HepG2 (cell line): Measurements from ENCODE around the gene THADA. TPM values are rescaled to one million over a fixed set of nuclear protein-coding genes. Genes with fewer than 3 reads are reported as not detected.

Experiments used
- CBX1 ChIP-seq: IDR thresholded peaks from one replicate; pipeline ENCODE4 v1.6.1; 2016; ENCODE audit warnings: antibody characterized with exemption, low read depth
- ELF3 ChIP-seq: IDR thresholded peaks from 2 replicates; pipeline ENCODE4 v1.6.1; 2016; ENCODE audit warnings: missing genetic modification reagents, missing compliant biosample characterization
- FOXA3 ChIP-seq: IDR thresholded peaks from 2 replicates; pipeline ENCODE4 v1.6.1; 2016; ENCODE audit warnings: missing genetic modification reagents, missing compliant biosample characterization
- FOXO1 ChIP-seq: sonication (generic); formaldehyde crosslinking; IDR thresholded peaks from 2 replicates; pipeline ENCODE4 v1.4.0; 2020; ENCODE audit warnings: missing genetic modification reagents
- GATAD2A ChIP-seq: IDR thresholded peaks from 2 replicates; pipeline ENCODE4 v1.6.1; 2016
- IRF2 ChIP-seq: IDR thresholded peaks from 2 replicates; pipeline ENCODE4 v1.6.1; 2018; ENCODE audit warnings: missing genetic modification reagents, missing compliant biosample characterization
- POLR2AphosphoS2 ChIP-seq: IDR thresholded peaks from 2 replicates; pipeline ENCODE4 v1.6.1; 2011; ENCODE audit warnings: low read depth, low read length, improper control_type of control experiment
- PPARG ChIP-seq: conservative IDR thresholded peaks from 2 replicates; pipeline ENCODE4 v1.6.1; 2016; ENCODE audit warnings: missing biosample characterization, missing genetic modification reagents
- SAP130 ChIP-seq: IDR thresholded peaks from 2 replicates; pipeline ENCODE4 v1.6.1; 2016; ENCODE audit warnings: low read depth
- SOX6 ChIP-seq, 2 experiments: fragments of 450-650 bp in 1 of 2; sonication (generic) in 1 of 2; formaldehyde crosslinking in 1 of 2; IDR thresholded peaks; 2 replicates each; pipeline versions ENCODE4 v1.4.0 to v1.6.1; 2017 to 2020; ENCODE audit warnings: antibody characterized with exemption in 1 of 2, mild to moderate bottlenecking in 1 of 2, missing genetic modification reagents in 1 of 2
- SP1 ChIP-seq, 2 experiments: fragments of 450-650 bp in 1 of 2; sonication (generic) in 1 of 2; formaldehyde crosslinking in 1 of 2; IDR thresholded peaks; 2 replicates each; pipeline versions ENCODE4 v1.4.0 to v1.6.1; 2016 to 2020; ENCODE audit warnings: missing genetic modification reagents in 1 of 2
- TCF7 ChIP-seq: sonication (generic); IDR thresholded peaks from 2 replicates; pipeline ENCODE4 v1.6.1; 2016; ENCODE audit warnings: antibody characterized with exemption, low read depth
- ZFP36 ChIP-seq: fragments of 150-350 bp; IDR thresholded peaks from 2 replicates; pipeline ENCODE4 v1.6.1; 2018; ENCODE audit warnings: borderline replicate concordance, low read length, low read depth; ENCODE audit not compliant: partially characterized antibody
- ZNF296 ChIP-seq: sonication (generic); formaldehyde crosslinking; conservative IDR thresholded peaks from 2 replicates; pipeline ENCODE4 v1.5.0; 2020; ENCODE audit warnings: mild to moderate bottlenecking, missing genetic modification reagents
- ZNF431 ChIP-seq: sonication (generic); formaldehyde crosslinking; IDR thresholded peaks from 2 replicates; pipeline ENCODE4 v1.9.0; 2022; ENCODE audit warnings: missing genetic modification reagents, low read depth, mild to moderate bottlenecking, borderline replicate concordance
- ZNF614 ChIP-seq: IDR thresholded peaks from 2 replicates; pipeline ENCODE4 v1.6.1; 2018; ENCODE audit warnings: missing biosample characterization, missing genetic modification reagents, inconsistent platforms, borderline replicate concordance
- ZSCAN22 ChIP-seq: sonication (generic); formaldehyde crosslinking; IDR thresholded peaks from 2 replicates; pipeline ENCODE4 v1.4.0; 2020; ENCODE audit warnings: mild to moderate bottlenecking, missing genetic modification reagents
- polyA plus RNA-seq, 8 experiments: library from polyadenylated mRNA; depleted of rRNA in 3 of 8; stranded (reverse) in 7 of 8; unstranded in 1 of 8; fragments of >200 nt; fragmentation: Illumina TruSeq in 4 of 8; extraction: Trizol in 4 of 8; gene quantifications; 2 replicates each; pipeline versions ENCODE4 v1.2.1 to v1.2.3, GENCODE V29; 2011 to 2016; ENCODE audit warnings: low read depth in 4 of 8, missing spikeins in 1 of 8, mixed read lengths in 1 of 8; ENCODE audit not compliant: insufficient read depth in 1 of 8
- total RNA-seq, 5 experiments: library from RNA; depleted of rRNA; stranded (reverse); fragments of >200 nt; fragmentation: Illumina TruSeq; extraction: Trizol; gene quantifications; 2 replicates each; pipeline ENCODE4 v1.2.3, GENCODE V29; 2016; ENCODE audit warnings: low read depth in 1 of 5
- TF ChIP-seq, protein P1 (sequence below): sonication (generic); formaldehyde crosslinking; IDR thresholded peaks from 2 replicates; pipeline ENCODE4 v1.4.0; 2020; ENCODE audit warnings: missing genetic modification reagents
- TF ChIP-seq, protein P2 (sequence below): sonication (generic); formaldehyde crosslinking; IDR thresholded peaks from 2 replicates; pipeline ENCODE4 v1.5.1; 2020; ENCODE audit warnings: missing genetic modification reagents, mild to moderate bottlenecking, borderline replicate concordance
- TF ChIP-seq, protein P3 (sequence below): sonication (generic); formaldehyde crosslinking; IDR thresholded peaks from 2 replicates; pipeline ENCODE4 v1.4.0; 2020; ENCODE audit warnings: missing genetic modification reagents
- TF ChIP-seq, protein P4 (sequence below): sonication (generic); formaldehyde crosslinking; IDR thresholded peaks from 2 replicates; pipeline ENCODE4 v1.4.0; 2020; ENCODE audit warnings: mild to moderate bottlenecking, missing genetic modification reagents

Gene THADA
- total and polyA plus RNA-seq, 2 of the 13 experiments (the other 11 are each of a cell fraction or from before 2014, with no cell fraction given), result 12.7 to 21.7 TPM

- TF ChIP-seq, protein P1, sequence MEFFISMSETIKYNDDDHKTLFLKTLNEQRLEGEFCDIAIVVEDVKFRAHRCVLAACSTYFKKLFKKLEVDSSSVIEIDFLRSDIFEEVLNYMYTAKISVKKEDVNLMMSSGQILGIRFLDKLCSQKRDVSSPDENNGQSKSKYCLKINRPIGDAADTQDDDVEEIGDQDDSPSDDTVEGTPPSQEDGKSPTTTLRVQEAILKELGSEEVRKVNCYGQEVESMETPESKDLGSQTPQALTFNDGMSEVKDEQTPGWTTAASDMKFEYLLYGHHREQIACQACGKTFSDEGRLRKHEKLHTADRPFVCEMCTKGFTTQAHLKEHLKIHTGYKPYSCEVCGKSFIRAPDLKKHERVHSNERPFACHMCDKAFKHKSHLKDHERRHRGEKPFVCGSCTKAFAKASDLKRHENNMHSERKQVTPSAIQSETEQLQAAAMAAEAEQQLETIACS, result no peak
- TF ChIP-seq, protein P2, sequence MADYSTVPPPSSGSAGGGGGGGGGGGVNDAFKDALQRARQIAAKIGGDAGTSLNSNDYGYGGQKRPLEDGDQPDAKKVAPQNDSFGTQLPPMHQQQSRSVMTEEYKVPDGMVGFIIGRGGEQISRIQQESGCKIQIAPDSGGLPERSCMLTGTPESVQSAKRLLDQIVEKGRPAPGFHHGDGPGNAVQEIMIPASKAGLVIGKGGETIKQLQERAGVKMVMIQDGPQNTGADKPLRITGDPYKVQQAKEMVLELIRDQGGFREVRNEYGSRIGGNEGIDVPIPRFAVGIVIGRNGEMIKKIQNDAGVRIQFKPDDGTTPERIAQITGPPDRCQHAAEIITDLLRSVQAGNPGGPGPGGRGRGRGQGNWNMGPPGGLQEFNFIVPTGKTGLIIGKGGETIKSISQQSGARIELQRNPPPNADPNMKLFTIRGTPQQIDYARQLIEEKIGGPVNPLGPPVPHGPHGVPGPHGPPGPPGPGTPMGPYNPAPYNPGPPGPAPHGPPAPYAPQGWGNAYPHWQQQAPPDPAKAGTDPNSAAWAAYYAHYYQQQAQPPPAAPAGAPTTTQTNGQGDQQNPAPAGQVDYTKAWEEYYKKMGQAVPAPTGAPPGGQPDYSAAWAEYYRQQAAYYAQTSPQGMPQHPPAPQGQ, result no peak
- TF ChIP-seq FOXA3 (CRISPR knock-in tag), result peak; percentile 77
- TF ChIP-seq FOXO1 (CRISPR knock-in tag), result peak; percentile 52; the same call in 1 of the 2 replicates
- peak; percentile 99 for TF ChIP-seq ELF3 (CRISPR knock-in tag)
- TF ChIP-seq SP1 (IDR thresholded peaks at IDR 0.05), result no peak
- TF ChIP-seq SP1 (CRISPR knock-in tag; IDR thresholded peaks at IDR 0.05), result no peak
- TF ChIP-seq, protein P3, sequence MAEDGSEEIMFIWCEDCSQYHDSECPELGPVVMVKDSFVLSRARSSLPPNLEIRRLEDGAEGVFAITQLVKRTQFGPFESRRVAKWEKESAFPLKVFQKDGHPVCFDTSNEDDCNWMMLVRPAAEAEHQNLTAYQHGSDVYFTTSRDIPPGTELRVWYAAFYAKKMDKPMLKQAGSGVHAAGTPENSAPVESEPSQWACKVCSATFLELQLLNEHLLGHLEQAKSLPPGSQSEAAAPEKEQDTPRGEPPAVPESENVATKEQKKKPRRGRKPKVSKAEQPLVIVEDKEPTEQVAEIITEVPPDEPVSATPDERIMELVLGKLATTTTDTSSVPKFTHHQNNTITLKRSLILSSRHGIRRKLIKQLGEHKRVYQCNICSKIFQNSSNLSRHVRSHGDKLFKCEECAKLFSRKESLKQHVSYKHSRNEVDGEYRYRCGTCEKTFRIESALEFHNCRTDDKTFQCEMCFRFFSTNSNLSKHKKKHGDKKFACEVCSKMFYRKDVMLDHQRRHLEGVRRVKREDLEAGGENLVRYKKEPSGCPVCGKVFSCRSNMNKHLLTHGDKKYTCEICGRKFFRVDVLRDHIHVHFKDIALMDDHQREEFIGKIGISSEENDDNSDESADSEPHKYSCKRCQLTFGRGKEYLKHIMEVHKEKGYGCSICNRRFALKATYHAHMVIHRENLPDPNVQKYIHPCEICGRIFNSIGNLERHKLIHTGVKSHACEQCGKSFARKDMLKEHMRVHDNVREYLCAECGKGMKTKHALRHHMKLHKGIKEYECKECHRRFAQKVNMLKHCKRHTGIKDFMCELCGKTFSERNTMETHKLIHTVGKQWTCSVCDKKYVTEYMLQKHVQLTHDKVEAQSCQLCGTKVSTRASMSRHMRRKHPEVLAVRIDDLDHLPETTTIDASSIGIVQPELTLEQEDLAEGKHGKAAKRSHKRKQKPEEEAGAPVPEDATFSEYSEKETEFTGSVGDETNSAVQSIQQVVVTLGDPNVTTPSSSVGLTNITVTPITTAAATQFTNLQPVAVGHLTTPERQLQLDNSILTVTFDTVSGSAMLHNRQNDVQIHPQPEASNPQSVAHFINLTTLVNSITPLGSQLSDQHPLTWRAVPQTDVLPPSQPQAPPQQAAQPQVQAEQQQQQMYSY (CRISPR knock-in tag), result no peak
- TF ChIP-seq, protein P4, sequence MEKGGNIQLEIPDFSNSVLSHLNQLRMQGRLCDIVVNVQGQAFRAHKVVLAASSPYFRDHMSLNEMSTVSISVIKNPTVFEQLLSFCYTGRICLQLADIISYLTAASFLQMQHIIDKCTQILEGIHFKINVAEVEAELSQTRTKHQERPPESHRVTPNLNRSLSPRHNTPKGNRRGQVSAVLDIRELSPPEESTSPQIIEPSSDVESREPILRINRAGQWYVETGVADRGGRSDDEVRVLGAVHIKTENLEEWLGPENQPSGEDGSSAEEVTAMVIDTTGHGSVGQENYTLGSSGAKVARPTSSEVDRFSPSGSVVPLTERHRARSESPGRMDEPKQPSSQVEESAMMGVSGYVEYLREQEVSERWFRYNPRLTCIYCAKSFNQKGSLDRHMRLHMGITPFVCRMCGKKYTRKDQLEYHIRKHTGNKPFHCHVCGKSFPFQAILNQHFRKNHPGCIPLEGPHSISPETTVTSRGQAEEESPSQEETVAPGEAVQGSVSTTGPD (CRISPR knock-in tag), result 0 out of 2 replicates have a peak, but pooled peaks have one; percentile 68
- no peak for TF ChIP-seq ZNF431
- no peak for TF ChIP-seq POLR2AphosphoS2
- TF ChIP-seq PPARG (CRISPR knock-in tag), result peak; percentile 54
- TF ChIP-seq TCF7, result peak; percentile 75; the same call in 1 of the 2 replicates
- TF ChIP-seq ZSCAN22 (CRISPR knock-in tag), result no peak
- peak; percentile 90 for TF ChIP-seq GATAD2A (CRISPR knock-in tag)
- no peak for TF ChIP-seq SOX6 (IDR thresholded peaks at IDR 0.05)
- peak; percentile 62; the same call in 1 of the 2 replicates for TF ChIP-seq SOX6 (CRISPR knock-in tag; IDR thresholded peaks at IDR 0.05)
- peak; percentile 51; the same call in 1 of the 2 replicates for TF ChIP-seq ZNF614 (CRISPR knock-in tag)
- no peak for TF ChIP-seq ZNF296 (CRISPR knock-in tag)
- no peak for TF ChIP-seq ZFP36
- TF ChIP-seq CBX1, result no peak
- TF ChIP-seq IRF2 (CRISPR knock-in tag), result peak; percentile 64; the same call in 1 of the 2 replicates
- peak; percentile 78 for TF ChIP-seq SAP130
Observed at GRCh38 chr2:43426305-43427031, 169.4 kb downstream of the THADA start (continued).
